ENCODE data around the gene HTR2A.
"Not testable (repeated sequence)": the region's sequence is repeated elsewhere in the genome, so short reads cannot be mapped to it uniquely, and the experiment has no call there.

The HTR2A gene

GRCh38 chr13:46804921-46805320 lies 91.9 kb downstream of the HTR2A start:
- not testable (repeated sequence) for DNase-seq (ENCODE audit: low spot score)

GRCh38 chr13:46804391-46804815 lies 92.5 kb downstream of the HTR2A start:
- no peak for DNase-seq (ENCODE audit: low spot score)

- no peak for DNase-seq (ENCODE audit: low spot score)
Observed at GRCh38 chr13:46803586-46803985, 93.3 kb downstream of the HTR2A start.

- no peak for DNase-seq (ENCODE audit: low spot score)
Observed at GRCh38 chr13:46801858-46802257, 95.0 kb downstream of the HTR2A start.

GRCh38 chr13:46799139-46799538 lies 97.7 kb downstream of the HTR2A start:
- DNase-seq (ENCODE audit: low spot score) = no peak

- DNase-seq (ENCODE audit: low spot score) = no peak
Observed at GRCh38 chr13:46797501-46798237, 99.2 kb downstream of the HTR2A start.

- DNase-seq (ENCODE audit: low spot score) = peak; percentile 72
Observed at GRCh38 chr13:46796515-46797474, 100.1 kb downstream of the HTR2A start, which contains the start of gene ESD. Gene ESD (minus strand): TSS chr13:46797161. CDS start chr13:46791413, 5,748 bp downstream.

GRCh38 chr13:46796129-46796514 lies 100.7 kb downstream of the HTR2A start:
- no peak for DNase-seq (ENCODE audit: low spot score)

- DNase-seq (ENCODE audit: low spot score) = no peak
Observed at GRCh38 chr13:46795321-46795720, 101.5 kb downstream of the HTR2A start.

GRCh38 chr13:46783504-46783903 lies 113.3 kb downstream of the HTR2A start:
- DNase-seq (ENCODE audit: low spot score) = no peak

- no peak for DNase-seq (ENCODE audit: low spot score)
Observed at GRCh38 chr13:46782691-46783090, 114.2 kb downstream of the HTR2A start.

GRCh38 chr13:46782066-46782465 lies 114.8 kb downstream of the HTR2A start:
- DNase-seq (ENCODE audit: low spot score) = no peak

Measured in hematopoietic multipotent progenitor cell treated with erythropoietin and hydrocortisone succinate and interleukin-3 and kit ligand, for 17 days (in vitro differentiated cells).